GM19467 (cell line): Measurements from ENCODE around the gene BBS10.
"Not testable (repeated sequence)": the region's sequence is repeated elsewhere in the genome, so short reads cannot be mapped to it uniquely, and the experiment has no call there.

ENCODE experiments used
- ATAC-seq: cut with Tn5 transposase; IDR thresholded peaks from one replicate; pipeline ENCODE4 v1.9.1; 2021; ENCODE audit warnings: mild to moderate bottlenecking, moderate library complexity; ENCODE audit not compliant: unreplicated experiment

Gene BBS10

DNA sequence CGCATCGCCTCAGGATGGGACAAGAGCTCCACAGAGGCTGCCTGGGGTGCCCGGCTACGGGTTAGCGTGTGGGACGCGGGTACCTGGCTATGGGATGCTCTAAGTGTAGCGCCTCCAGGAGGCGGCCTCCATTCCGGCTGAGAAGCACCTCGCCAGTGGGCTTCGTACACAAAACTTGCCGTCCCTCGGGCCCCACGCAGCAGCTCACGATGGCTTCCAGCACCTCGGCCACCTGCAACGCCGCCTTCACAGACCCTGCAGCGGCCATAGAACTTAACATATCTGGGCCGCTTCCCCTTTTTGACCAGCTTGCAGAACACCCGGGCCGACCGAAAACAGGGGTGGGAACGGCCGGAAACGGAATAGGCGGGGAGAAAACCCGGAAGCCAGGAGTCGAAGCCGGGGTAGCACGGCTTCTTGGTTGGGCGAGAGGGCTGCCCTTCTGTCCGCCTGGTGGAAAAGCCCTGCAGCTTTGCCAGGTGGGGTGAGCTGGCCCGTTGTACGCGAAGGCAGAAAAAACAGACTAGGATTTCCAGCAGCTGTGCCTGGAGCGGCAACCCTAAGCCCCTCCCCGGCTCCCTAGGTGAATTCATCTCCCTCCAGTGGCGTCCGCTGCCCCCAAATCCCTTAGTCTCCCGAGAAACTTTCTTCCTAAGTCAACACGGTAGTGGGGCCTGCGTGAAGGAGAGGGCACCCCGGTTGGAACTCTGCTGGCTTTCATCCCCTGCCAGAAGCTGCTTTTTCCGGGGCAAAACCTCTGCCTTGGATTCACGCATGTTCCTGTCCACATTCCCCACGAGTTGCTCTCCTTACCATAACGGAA is at the start of gene BBS10:
Gene BBS10, minus strand, starts transcription at position 337 of the 823 bp plus-strand sequence. Its CDS starts 57 bp downstream, at position 280.
- ATAC-seq: peak; percentile 99

DNA sequence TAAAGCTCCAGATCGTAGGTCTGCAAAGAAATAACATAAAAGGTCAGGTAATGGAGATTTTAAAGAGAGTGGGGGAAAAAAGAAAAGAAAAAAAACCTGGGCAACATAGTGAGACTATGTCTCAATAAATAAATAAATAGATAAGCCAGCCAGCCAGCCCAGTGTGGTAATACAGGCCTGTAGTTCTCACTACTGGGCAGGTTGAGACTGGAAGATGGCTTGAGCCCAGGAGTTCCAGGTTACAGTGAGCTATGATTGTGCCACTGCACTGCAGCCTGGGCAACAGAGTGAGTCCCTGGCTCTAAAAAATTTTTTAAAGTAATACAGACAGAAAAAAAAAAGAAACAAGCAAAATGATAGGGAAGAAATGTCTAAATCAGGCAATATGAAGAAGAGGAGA is 43.2 kb upstream of the BBS10 start:
- ATAC-seq: no peak

DNA sequence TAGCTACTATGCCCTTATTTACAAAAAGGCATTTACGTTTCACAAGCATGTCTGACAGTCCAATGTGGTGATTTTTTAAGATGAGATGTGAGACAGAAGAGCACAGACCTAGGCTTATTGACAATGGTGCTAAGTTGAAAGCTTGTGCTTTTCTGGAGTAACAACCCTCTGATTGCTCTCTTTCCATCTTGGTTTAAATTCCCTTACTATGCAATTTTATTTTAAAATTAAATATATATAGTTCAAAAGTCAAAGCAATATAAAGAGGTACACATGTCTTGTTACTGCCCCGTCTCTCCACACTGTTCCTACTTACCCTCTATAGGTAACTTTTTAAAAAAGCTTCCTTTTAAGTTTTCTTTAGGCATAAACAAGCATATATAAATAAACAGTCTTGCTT is 39.4 kb upstream of the BBS10 start:
- ATAC-seq: no peak

DNA sequence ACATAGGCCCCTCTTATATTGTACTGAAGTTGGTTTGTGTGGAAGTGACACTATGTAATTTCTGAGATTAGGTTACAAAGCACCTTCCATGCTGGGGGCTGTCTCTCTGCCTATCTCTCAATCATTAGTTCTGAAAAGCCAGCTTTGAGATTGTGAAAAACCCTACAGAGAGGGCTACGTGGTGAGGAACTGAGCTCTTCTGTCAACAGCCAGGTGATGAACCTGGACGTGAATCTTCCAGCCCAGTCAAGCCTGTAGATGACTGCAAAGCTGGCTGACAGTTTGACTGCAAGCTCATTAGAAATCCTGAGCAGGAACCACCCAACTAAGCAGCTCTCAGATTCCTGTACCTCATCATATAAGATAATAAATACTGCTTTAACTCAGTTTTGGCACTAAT is 36.3 kb upstream of the BBS10 start:
- no peak for ATAC-seq

DNA sequence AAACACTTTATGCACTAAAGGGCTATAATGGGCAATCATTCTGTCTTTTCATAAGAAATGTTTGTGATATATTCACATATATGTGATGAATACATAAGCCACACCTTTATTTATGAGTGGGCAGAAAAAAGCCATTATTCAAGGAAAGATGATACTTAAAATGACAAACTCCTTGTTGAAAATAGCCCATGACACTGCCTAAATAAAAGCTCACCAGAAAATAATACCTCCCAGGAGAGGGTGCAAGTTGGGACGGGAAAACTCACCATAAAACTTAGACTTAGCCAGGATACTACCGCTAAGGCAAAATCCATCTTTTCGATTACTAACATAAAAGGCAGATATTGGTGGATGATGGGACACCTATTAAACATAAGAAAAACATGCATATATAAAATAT is 35.8 kb upstream of the BBS10 start:
- ATAC-seq: no peak

DNA sequence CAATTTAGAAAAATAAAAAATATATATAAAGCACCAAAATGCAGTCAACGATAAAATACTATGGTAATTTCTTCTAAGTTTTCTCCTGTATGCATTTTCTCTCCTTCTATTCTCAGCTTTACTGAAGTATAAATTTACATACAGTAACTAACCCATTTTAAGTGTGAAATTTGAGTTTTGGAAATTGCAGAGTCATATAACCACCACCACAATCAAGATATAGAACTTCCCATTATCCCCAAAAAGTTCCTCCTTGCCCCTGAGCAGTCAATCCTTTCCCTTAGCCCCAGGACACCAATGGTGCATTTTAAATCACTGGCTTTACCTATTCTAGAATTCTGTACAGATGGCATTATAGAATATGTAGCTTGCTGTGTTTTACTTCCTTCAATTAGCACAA is 31.0 kb upstream of the BBS10 start:
- no peak for ATAC-seq

DNA sequence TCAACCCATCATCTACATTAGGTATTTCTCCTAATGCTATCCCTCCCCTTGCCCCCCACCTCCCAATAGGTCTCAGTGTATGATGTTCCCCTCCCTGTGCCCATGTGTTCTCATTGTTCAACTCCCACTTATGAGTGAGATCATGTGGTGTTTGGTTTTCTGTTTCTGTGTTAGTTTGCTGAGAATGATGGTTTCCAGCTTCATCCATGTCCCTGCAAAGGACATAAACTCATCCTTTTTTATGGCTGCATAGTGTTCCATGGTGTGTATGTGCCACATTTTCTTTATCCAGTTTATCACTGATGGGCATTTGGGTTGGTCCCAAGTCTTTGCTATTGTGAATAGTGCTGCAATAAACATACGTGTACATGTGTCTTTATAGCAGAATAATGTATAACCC is 28.7 kb upstream of the BBS10 start:
- ATAC-seq: not testable (repeated sequence)

DNA sequence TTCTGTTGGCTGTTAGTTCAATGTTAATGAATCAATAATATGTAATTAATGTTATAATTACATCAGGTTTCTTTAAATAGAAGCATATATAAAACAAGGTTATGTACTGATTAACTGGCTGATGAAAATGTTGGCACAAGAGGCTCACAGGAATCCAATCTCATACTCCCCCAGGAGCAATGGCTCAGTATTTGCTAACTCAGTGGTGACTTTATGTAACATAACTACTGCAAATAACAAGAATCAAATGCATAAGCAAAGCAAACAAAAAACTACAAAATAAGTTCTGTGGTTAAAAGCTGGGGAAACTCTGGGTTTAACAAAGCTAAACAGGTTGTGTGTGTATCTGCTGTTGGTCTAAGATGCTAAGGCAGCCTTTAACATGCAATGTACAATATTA is 27.7 kb upstream of the BBS10 start:
- no peak for ATAC-seq

DNA sequence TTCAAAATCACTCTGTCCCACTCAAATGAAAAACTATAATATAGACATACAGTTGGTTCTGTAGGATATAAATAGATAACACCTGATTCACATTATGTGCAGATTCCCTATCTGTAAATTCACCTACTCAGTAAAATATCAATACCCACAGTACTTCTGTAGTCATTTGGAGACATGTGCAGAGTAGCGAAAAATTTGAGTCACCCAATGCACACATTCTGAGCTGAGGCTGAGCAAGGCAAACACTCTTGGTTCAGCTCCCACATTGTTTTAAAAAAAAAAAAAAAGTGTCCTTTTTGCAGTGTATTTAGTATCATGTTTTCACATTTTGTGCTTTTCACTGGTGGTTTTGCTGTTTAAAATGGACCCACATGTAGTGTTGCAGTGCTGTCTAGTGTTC is 27.3 kb upstream of the BBS10 start:
- ATAC-seq: no peak

DNA sequence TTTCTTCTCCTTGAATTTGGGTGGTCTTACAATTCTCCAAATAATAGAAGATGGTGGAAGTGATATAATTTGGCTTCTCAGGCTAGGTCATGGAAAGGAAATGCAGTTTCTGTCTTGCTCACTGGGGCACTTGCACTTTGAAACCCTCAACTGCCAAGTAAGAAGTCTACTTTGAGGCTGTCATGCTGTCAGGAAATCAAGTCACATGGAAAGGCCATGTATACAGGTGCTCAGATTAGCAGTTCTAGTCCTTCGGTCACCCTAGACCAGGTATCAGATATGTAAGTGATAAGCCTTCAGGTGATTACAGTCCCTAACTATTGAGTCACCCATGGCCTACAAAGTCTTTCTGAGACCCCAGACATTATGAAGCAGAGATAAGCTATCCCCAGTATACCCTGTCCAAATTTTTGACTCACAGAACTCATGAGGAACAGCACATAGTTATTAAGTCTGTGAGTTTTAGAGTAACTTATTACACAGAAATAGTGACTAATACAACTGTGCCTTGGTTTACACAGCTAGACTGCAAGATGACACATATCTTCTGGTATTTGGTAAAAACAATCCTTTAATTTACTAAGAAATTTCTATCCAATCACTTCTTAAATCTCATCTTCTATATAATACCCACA is 26.3 kb upstream of the BBS10 start:
- ATAC-seq: no peak

DNA sequence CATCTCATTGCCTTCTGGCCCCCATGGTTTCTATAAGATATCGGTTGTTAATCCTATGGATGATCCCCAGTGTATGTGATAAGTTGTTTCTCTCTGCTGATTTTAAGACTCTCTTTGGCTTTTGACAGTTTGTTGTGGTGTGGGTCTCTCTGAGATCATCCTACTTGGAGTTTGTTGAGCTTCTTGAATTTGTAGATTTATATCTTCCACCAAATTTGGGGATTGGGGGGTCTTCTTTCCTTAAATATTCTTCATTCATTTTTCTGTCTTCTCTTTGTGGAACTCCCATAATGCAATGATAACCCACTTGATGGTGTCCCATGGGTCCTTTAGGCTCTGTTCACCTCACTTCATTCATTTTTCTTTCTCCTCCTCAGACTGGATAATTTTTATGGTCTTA is 20.0 kb upstream of the BBS10 start:
- ATAC-seq: no peak

DNA sequence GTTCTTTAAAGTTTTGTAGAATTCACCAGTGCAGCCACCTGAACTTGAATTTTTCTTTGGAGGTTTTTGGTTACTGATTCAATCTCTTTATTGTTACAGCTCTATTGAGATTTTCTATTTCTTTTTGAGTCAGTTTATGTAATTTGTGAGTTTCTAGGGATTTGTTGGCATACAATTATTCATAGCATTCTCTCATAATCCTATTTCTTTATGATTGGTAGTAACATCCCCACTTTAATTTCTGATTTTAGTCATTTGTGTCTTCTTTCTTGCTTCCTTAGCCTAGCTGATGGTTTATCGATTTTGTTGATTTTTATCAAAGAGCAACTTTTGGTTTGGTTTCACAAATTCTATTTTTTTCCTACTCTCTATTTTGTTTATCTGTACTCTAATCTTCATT is 17.9 kb upstream of the BBS10 start:
- no peak for ATAC-seq

DNA sequence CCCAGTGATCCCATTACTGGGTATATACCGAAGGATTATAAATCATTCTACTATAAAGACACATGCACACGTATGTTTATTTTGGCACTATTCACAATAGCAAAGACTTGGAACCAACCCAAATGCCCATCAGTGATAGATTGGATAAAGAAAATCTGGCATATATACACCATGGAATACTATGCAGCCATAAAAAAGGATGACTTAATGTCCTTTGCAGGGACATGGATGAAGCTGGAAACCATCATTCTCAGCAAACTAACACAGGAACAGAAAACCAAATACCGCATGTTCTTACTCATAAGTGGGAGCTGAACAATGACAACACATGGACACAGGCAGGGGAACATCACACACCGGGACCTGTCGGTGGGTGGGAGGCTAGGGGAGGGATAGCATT is 15.9 kb upstream of the BBS10 start:
- not testable (repeated sequence) for ATAC-seq

DNA sequence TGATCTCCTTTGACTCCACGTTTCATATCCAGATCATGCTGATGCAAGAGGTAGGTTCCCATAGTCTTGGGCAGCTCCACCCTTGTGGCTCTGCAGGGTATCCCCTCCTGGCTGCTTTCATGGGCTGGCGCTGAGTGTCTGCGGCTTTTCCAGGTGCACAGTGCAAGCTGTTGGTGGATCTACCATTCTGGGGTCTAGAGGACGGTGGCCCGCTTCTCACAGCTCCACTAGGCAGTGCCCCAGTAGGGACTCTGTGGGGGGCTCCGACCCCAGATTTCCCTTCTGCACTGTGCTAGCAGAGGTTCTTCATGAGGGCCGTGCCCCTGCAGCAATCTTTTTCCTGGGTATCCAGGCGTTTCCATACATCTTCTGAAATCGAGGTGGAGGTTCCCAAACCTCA is 12.1 kb upstream of the BBS10 start:
- ATAC-seq: no peak

DNA sequence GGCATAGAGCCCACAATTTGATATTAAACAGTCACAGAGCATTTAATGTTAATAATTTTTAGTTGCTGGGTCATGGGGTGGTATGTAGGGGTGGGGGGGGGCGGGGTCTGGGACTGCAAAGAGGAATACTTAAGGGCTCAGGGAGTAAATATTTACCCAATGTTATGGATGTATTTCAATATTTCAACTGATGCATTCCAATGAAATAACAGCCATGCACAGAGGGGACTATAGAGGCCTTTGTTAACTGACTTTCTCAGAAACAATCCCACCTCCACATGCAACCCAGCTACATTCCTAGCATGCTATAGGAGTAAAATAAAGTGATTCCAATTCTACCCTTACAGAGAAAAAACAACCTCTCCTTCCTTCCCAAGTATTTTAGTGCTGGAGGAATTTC is 7.9 kb upstream of the BBS10 start:
- no peak for ATAC-seq

DNA sequence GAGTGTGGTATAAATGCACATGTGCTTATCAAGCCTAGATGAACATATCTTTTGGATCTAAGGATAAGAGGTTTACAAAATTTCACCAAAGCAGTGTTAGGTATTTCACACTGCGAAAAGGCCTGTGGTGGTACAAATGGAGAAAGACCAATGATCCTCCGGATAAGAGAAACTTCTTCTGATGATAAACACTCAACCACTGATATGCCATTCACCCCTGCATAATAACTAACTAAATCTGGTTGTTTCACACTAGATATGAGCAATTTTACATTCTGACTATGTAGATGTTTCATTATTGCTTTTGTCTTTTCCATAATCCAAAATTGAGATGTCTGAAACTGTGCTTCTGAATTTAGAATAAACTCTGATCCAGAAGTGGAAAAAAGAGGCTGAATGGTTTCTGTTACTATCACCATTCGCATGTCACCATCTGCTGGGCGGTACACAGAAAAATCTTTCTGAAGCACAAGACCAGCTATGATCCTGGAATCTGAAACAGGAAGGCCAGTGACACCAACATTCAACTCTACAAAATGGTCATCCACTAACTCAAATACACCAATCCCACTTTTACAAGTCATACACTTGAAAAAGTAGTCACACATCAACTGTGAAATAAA is 1.3 kb downstream of the BBS10 start:
- ATAC-seq: peak; percentile 21

DNA sequence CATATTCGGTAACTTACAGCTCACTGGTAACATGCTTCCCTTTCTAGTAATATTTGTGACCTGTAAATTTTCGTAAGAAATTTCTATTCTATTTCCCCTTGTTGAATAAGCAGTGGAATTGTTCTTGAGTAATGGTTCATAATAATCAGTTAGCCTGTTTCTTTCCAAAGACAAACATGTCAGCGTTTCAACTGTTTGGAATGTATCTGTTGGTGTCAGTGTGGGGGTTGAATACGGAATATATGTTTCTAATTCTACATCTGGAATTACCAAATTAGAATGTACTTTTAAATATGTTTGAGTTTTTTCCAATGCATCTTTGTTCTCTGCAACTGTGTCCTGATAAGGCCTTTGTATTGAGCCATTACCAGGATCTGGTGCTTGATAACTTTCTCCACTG is 2.0 kb downstream of the BBS10 start:
- no peak for ATAC-seq

DNA sequence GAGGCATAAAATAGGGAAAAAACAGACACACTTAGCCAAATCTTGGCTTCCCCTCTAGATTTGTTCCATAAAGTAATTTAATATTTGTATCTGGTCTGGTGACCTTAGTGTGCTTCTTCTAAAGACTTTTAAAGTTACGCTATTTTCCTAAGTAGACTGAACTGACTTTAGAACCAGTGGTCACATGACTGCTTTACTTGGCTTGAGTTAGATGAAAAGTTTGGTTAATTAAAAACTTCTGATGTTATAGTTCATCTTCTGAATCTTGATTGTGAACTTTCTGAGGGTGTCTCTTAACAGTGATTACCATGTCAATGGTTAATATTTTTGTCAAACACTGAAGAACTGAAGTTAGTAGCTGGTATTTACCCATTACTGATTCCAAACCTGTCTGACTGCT is 2.6 kb downstream of the BBS10 start:
- ATAC-seq: no peak

DNA sequence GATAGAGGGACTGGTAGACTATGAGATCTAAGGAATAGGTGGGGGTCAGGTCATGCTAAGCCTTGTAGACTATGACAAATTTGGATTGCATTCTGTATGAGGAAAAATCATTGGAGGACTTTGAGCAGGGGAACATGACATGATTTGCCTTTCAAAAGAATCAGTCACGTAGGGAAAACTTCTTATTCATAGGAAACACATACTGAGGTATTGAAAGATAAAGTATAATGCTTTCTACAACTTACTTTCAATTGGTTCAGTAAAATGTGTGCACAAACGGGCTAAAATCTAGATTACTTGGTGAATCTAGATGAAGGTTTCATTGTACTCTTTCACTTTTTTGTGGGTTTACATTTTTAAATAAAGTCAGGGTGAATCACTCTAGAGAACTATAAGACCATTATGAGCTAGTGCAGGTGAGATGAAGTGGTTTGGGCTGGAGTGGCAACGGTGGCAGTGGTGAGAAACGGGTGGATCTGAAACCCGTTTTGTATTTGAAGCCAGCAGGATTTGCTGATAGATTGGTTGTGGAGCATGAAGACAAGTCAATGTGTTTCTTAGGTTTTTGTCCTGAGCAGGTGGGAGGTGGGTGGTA is 6.7 kb downstream of the BBS10 start:
- no peak for ATAC-seq

DNA sequence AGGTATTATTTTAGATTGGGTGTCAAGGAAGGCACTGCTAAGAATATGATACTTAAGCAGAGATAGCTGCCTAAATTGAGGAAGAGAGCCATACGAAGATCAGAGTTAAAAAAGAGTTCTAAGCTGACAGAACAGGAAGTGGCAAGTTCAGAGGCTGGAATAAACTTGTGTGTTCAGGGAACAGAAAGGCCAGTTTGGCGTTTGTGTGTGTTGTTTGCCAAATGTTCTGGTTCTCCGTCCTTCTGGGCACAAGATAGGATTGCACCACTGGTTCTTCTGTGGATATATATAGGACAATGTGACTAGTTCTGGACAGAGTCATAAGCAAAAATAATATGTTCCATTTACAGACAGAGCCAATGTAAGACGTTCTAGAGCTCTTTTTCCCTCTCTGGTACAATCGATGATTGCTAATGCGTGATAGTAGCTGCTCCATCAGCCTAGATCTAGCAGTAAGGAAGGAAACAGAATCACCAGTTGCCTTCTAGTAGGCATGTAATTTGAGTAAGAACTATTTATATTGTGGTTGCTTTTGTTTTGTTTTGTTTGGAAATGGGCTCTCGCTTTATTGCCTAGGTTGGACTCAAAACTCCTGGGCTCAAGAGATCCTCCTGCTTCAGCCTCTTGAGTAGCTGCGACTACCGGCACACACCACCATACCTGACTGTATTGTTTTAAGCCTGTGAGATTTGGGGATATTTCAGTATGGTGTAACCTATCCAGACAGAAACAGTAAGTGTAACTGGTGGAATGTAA is 7.4 kb downstream of the BBS10 start:
- ATAC-seq: no peak

DNA sequence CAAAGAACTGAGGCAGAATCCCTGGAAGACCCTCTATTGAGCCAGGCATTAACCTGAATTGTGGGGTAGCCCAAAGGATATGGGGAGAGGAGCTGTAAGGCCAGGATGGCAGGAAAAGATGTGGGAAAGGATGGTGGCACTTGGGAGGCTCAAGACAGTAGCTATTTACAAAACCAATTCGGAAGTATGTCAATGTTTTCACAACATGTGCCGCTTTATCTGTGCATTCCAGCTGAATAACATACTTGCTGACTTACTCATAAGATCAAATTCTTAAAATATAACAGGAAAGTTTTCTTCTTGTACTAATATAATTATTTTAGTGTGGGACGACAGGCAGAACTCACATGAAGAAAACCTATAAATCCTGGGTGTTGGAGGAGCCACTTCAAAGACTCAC is 10.6 kb downstream of the BBS10 start:
- ATAC-seq: no peak
